Astrocyte of the cerebellum (primary cell): ENCODE results near the gene SULT1A3.
"Not testable (repeated sequence)": the region's sequence is repeated elsewhere in the genome, so short reads cannot be mapped to it uniquely, and the experiment has no call there.

ENCODE experiments used
- DNase-seq: peaks from one replicate; pipeline ENCODE4 v3.0.0-alpha.2; 2011; ENCODE audit warnings: low read depth
- H3K4me3 ChIP-seq: 2 replicates; pipeline ENCODE4 v1.5.1; 2011; ENCODE audit warnings: mild to moderate bottlenecking, low read depth, low read length, moderate library complexity
- CTCF ChIP-seq: IDR thresholded peaks from 2 replicates; pipeline ENCODE4 v1.5.1; 2012; ENCODE audit warnings: low read length, low read depth, moderate library complexity, mild to moderate bottlenecking; ENCODE audit errors: missing control alignments
- in situ Hi-C: cut with HindIII; loops from 2 replicates; pipeline ENCODE4 v1.10.0; 2017; ENCODE audit warnings: low sequenced_read_pairs

The SULT1A3 gene

GRCh38 chr16:30199049-30199448 is at the start of gene SULT1A3:
Gene SULT1A3, plus strand, starts transcription at chr16:30199255. Its CDS starts 1,474 bp downstream, at chr16:30200729.
- H3K4me3 ChIP-seq, DNase-seq, in situ Hi-C loops: not testable (repeated sequence)

- TF ChIP-seq CTCF, result no peak
- in situ Hi-C loops, result no loop called here
- no peak overlapping the region for H3K4me3 ChIP-seq
- no peak for DNase-seq
Observed at GRCh38 chr16:30151091-30151490, 48.0 kb upstream of the SULT1A3 start.

- no peak for DNase-seq
- in situ Hi-C loops, result no loop called here
- TF ChIP-seq CTCF, result no peak
- H3K4me3 ChIP-seq, result no peak overlapping the region
Observed at GRCh38 chr16:30152517-30152916, 46.5 kb upstream of the SULT1A3 start.

GRCh38 chr16:30155188-30155587 is 43.9 kb upstream of the SULT1A3 start:
- TF ChIP-seq CTCF, result no peak
- in situ Hi-C loops, result no loop called here
- no peak for DNase-seq

GRCh38 chr16:30157214-30157613 is 41.8 kb upstream of the SULT1A3 start:
- in situ Hi-C loops, result no loop called here
- DNase-seq, result no peak

More at GRCh38 chr16:30155188-30155587, 43.9 kb upstream of the SULT1A3 start:
- no peak overlapping the region for H3K4me3 ChIP-seq

GRCh38 chr16:30163538-30163937 is 35.5 kb upstream of the SULT1A3 start:
- in situ Hi-C loops, result no loop called here
- no peak for DNase-seq
- TF ChIP-seq CTCF, result no peak
- no peak overlapping the region for H3K4me3 ChIP-seq

More at GRCh38 chr16:30157214-30157613, 41.8 kb upstream of the SULT1A3 start:
- no peak for TF ChIP-seq CTCF
- H3K4me3 ChIP-seq, result no peak overlapping the region

- no peak for TF ChIP-seq CTCF
- in situ Hi-C loops, result no loop called here
- no peak overlapping the region for H3K4me3 ChIP-seq
- no peak for DNase-seq
Observed at GRCh38 chr16:30166202-30166902, 32.7 kb upstream of the SULT1A3 start.

- H3K4me3 ChIP-seq, DNase-seq, in situ Hi-C loops: not testable (repeated sequence)
Observed at GRCh38 chr16:30168746-30169145, 30.3 kb upstream of the SULT1A3 start.

- H3K4me3 ChIP-seq, DNase-seq, in situ Hi-C loops: not testable (repeated sequence)
Observed at GRCh38 chr16:30169416-30169815, 29.6 kb upstream of the SULT1A3 start.

- DNase-seq, in situ Hi-C loops, H3K4me3 ChIP-seq: not testable (repeated sequence)
Observed at GRCh38 chr16:30170145-30170544, 28.9 kb upstream of the SULT1A3 start.
